HG03342 (cell line): ENCODE measurements around the gene ENTPD1.

ENCODE experiments used
- ATAC-seq: cut with Tn5 transposase; IDR thresholded peaks from one replicate; pipeline ENCODE4 v1.9.1; 2021; ENCODE audit warnings: mild to moderate bottlenecking, moderate library complexity; ENCODE audit not compliant: unreplicated experiment

ENTPD1 gene

DNA sequence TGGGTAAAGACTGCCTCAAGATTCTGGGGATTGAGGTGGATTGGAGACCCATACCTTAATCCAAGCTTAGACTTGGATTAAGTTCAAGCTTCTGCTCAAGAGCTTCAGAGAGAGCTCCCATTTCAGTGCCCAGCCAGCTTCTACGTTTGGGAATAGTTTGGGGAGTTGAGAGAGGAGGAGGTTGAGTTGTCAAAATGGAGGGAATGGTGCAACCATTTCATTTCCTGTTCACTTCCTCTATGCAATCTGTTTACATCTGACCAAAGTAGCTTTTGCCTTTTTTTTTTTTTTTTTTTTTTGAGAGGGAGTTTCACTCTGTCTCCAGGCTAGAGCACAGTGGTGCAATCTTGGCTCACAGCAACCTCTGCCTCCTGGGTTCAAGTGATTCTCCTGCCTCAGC, 65.8 kb downstream of the ENTPD1 start:
- ATAC-seq, result no peak

DNA sequence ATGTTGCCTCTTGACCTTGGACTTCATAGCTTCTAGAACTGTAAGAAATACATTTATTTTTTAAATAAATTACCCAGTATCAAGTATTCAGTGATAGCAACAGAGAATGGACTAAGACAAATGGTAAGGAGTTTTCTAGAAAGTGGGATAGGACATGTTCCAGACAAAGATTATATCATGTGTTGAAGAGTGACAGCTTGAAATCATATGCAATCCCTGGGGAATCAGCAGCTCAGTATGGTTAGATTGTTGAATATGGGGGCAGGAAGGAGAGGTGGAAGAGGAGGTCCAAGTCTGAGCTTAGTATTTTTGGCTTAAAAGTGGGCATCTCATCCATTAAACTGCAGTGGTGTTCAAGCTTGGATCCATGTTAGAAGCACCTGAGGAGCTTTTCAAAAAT, 74.1 kb downstream of the ENTPD1 start:
- no peak for ATAC-seq

DNA sequence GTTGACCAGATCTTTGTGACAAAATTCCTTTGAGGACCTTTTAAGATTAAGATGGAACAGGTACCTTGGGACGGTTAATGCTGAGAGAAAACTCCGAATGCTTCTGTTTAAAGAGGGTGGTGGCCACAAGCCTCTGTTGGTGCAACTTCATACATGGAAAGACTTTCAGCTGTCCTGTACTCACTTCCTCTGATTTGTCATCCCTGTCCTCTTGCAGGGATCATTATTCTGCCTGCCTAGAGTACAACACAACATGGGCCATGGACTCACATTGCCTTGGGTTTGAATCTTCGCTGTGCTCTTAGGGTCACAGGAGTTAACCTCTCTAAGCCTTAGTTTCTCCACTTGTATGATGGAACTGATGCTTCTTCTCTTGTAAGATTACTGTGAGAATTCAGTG, 75.1 kb downstream of the ENTPD1 start:
- ATAC-seq, result no peak

DNA sequence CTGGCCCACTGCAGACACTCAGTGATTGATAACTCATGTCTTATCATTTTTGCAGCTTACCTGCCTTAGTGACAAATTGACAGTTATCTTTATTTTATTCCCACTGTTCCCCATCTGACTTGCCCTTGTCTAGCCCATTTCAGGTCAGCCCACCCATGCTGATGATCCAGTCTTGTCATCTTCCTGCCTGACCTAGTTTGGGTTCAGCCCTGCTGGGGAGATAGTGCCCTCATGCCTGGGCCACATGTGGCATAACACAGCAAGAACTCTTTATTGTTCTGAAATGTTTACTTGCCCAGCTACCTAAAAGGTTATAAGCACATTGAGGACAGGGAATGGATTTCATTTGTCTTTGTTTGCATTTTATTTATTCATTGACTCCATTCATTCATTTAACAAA, 75.6 kb downstream of the ENTPD1 start:
- ATAC-seq, result no peak

- peak; percentile 88 for ATAC-seq
Measured at GRCh38 chr10:95832216-95833041, 76.5 kb downstream of the ENTPD1 start.

GRCh38 chr10:95833042-95833610, 77.2 kb downstream of the ENTPD1 start:
- ATAC-seq, result no peak

GRCh38 chr10:95834406-95834805, 78.4 kb downstream of the ENTPD1 start:
- ATAC-seq, result no peak

GRCh38 chr10:95835149-95835860, 79.3 kb downstream of the ENTPD1 start:
- no peak for ATAC-seq

DNA sequence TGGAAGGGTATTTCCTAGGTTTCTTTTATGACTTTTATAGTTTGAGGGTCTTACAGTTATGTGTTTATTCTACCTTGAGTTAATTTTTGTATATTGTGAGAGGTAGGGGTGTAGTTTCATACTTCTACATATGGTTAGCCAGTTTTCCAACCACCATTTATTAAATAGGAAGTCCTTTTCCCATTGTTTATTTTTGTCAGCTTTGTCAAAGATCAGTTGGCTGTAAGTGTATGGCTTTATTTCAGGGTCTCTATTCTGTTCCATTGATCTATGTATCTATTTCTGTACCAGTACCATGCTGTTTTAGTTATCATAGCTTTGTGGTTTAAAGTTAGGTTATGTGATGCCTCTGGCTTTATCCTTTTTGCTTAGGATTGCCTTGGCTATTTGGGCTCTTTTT, 79.9 kb downstream of the ENTPD1 start:
- ATAC-seq, result no peak

GRCh38 chr10:95836610-95837355, 80.8 kb downstream of the ENTPD1 start:
- no peak for ATAC-seq

DNA sequence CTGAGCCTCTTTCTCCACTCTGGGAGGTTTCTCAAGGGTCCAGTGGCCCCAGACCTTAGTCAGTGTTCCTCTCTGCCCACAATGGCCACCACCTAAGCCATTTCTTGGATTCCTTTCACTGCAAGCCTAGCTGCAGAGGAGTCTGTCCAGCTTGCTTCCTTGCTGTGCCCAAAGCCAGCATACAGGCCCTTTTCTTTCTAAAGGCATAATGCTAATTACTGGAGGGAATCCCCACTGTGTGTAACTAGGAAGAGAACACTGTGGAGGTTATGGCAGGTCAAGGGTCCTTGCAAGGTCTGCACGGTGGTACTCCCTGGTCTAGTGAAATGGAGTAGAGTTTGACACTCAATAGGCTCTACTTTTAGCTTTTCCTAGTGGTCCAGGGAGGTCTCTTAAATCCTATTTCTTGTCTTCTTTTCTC, 81.4 kb downstream of the ENTPD1 start:
- peak; percentile 23 for ATAC-seq

- ATAC-seq, result peak; percentile 36
Measured at GRCh38 chr10:95837783-95838182, 81.8 kb downstream of the ENTPD1 start.

GRCh38 chr10:95840121-95840520, 84.2 kb downstream of the ENTPD1 start:
- no peak for ATAC-seq

GRCh38 chr10:95840681-95841080, 84.7 kb downstream of the ENTPD1 start:
- no peak for ATAC-seq

DNA sequence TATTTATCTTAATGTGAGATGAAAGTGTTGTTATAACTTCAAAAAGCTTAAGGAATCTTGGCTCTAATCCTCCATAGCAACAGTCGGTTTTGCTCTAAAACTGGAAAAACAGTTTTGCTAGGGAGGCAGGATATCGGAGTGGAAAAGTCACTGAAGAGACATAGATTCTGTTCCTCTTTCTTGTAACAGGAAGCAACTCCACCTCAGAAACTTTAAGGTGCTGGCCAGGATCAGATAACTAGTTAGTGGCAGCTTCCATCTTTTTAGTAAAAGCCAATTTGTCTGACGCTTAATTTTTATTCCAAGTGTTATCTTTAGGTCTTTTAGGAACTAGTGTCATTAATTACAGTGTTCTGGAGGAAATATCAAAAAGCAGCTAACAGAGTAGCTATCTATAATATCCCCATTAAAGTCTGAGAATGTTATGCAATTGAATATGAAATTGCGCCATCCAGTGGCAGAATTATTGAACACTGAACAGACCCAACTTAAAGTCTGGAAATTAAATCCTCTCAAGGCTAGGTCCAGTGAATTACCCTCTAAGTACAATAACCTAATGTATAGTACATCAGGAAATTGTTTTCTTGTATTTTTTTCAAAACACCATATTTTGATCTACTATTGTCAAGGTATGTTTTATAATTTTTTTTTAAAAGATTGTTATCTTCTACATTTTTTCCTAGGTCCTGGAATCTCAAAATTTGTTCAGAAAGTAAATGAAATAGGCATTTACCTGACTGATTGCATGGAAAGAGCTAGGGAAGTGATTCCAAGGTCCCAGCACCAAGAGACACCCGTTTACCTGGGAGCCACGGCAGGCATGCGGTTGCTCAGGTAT, 85.9 kb downstream of the ENTPD1 start:
- ATAC-seq, result peak; percentile 57

GRCh38 chr10:95845411-95845810, 89.4 kb downstream of the ENTPD1 start:
- ATAC-seq, result no peak

DNA sequence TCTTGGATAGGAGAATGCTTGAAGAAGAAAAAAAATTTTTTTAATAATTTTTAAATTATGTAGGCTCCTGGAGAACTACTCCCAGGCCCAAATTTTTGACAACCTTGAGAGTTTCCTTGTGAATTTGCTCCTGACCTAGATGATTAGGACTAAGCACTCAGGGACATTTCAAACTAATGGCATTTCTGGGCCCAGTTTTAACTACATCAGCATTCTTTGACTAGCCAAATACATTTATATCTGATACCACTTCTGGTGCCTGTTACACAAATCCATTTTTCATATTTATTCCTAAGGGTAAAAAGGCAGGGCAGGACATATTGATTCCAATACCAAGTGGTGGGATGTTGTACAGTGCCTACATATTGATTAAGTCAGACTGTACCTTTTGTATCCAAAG, 91.0 kb downstream of the ENTPD1 start:
- no peak for ATAC-seq

- no peak for ATAC-seq
Measured at GRCh38 chr10:95848841-95849240, 92.9 kb downstream of the ENTPD1 start.

GRCh38 chr10:95850791-95851190, 94.8 kb downstream of the ENTPD1 start:
- no peak for ATAC-seq

DNA sequence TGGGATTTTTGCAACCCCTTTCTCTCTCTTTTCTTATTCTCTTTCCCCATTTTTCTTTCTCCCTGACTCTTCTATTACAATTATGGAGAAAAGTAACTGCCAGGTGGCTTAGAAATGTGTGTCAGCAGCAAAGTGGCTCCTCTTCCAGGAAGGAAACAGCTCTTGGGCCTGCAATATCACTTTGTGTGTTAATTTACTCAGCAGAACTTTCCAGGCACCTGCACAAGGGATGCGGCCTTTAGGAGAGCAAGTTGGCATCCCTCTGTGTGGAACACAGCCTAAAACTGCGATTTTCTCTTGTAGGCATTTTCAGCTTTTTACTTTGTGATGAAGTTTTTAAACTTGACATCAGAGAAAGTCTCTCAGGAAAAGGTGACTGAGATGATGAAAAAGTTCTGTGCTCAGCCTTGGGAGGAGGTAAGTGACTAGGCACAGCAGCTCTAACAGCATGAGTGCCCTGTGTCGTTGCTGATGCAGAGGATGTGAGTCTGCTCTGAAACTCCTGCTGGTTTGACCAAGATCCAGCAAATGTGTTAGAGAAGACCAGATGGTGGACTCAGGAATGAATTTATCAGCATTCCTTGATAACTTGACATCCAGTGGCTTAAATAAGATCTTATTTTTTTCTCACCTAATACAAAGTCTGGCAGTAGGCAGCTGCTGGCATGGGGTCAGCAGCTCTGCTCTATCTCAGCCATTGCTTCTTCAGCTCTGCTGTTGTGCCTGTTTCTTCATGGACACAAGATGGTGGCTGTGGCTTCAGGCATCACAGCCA, 104.4 kb downstream of the ENTPD1 start:
- ATAC-seq, result no peak
